Osteocyte (in vitro differentiated cells): ENCODE data around the gene EFNB2. TPM values are rescaled to one million over a fixed set of nuclear protein-coding genes. Genes with fewer than 3 reads are reported as not detected.

Source experiments
- DNase-seq: peaks from one replicate; pipeline ENCODE4 v3.0.0; 2021; ENCODE audit warnings: mixed read lengths; ENCODE audit not compliant: unreplicated experiment; ENCODE audit errors: extremely low spot score
- H3K27ac Mint-ChIP-seq: one replicate; pipeline ENCODE4 v1.8.0; 2021; ENCODE audit warnings: mild to moderate bottlenecking, mixed read lengths; ENCODE audit not compliant: unreplicated experiment
- H3K27me3 Mint-ChIP-seq: one replicate; pipeline ENCODE4 v1.8.0; 2021; ENCODE audit warnings: mixed read lengths; ENCODE audit not compliant: unreplicated experiment
- H3K36me3 Mint-ChIP-seq: one replicate; pipeline ENCODE4 v1.8.0; 2021; ENCODE audit warnings: mixed read lengths; ENCODE audit not compliant: unreplicated experiment
- H3K4me1 Mint-ChIP-seq: one replicate; pipeline ENCODE4 v1.8.0; 2021; ENCODE audit warnings: mixed read lengths; ENCODE audit not compliant: unreplicated experiment
- H3K4me3 Mint-ChIP-seq: one replicate; pipeline ENCODE4 v1.8.0; 2021; ENCODE audit warnings: mild to moderate bottlenecking, moderate library complexity, mixed read lengths; ENCODE audit not compliant: unreplicated experiment
- H3K9me3 Mint-ChIP-seq: one replicate; pipeline ENCODE4 v1.8.0; 2021; ENCODE audit warnings: mixed read lengths; ENCODE audit not compliant: unreplicated experiment
- CTCF ChIP-seq: fragments of 200-600 bp; sonication (generic); IDR thresholded peaks from 2 replicates; pipeline ENCODE4 v1.5.0; 2021; ENCODE audit warnings: antibody characterized with exemption, mild to moderate bottlenecking, moderate library complexity
- total RNA-seq: library from RNA; stranded (reverse); gene quantifications from 2 replicates; pipeline ENCODE4 v1.2.1, GENCODE V29; 2021

EFNB2 gene
- total RNA-seq, 1 donor from 2014 or later: 50.0 TPM

- Mint-ChIP-seq H3K36me3 (no peaks in the 10 kb centered on the region), H3K27me3 (no peaks in the 10 kb centered on the region), H3K4me1 (peaks cover 12% of the 10 kb centered on the region), H3K4me3 (no peak overlapping the region), H3K9me3 (no peaks in the 10 kb centered on the region), H3K27ac (no peak overlapping the region)
- no peak for TF ChIP-seq CTCF
- DNase-seq: peak; percentile 49
Measured at GRCh38 chr13:106455190-106455589, 80.3 kb downstream of the EFNB2 start.

- Mint-ChIP-seq H3K27ac (no peak overlapping the region), H3K4me1 (peaks cover 12% of the 10 kb centered on the region), H3K4me3 (no peak overlapping the region), H3K27me3 (no peaks in the 10 kb centered on the region), H3K36me3 (no peaks in the 10 kb centered on the region), H3K9me3 (no peaks in the 10 kb centered on the region)
- DNase-seq: peak; percentile 57
- no peak for TF ChIP-seq CTCF
Measured at GRCh38 chr13:106453101-106453500, 82.4 kb downstream of the EFNB2 start.

- peaks cover 6% of the 10 kb centered on the region for H3K4me1 Mint-ChIP-seq
- no peak overlapping the region for H3K4me3 Mint-ChIP-seq
- peak; percentile 54 for DNase-seq
- TF ChIP-seq CTCF: no peak
- H3K9me3 Mint-ChIP-seq: no peaks in the 10 kb centered on the region
- H3K36me3 Mint-ChIP-seq: no peaks in the 10 kb centered on the region
- H3K27me3 Mint-ChIP-seq: no peaks in the 10 kb centered on the region
- no peak overlapping the region for H3K27ac Mint-ChIP-seq
Measured at GRCh38 chr13:106450991-106451390, 84.5 kb downstream of the EFNB2 start.

GRCh38 chr13:106449096-106449495, 86.4 kb downstream of the EFNB2 start:
- DNase-seq: peak; percentile 25
- H3K9me3 Mint-ChIP-seq: no peaks in the 10 kb centered on the region
- H3K27me3 Mint-ChIP-seq: no peaks in the 10 kb centered on the region
- H3K27ac Mint-ChIP-seq: no peak overlapping the region
- H3K36me3 Mint-ChIP-seq: no peaks in the 10 kb centered on the region
- no peak overlapping the region for H3K4me3 Mint-ChIP-seq
- no peak for TF ChIP-seq CTCF
- peaks cover 4% of the 10 kb centered on the region for H3K4me1 Mint-ChIP-seq

- Mint-ChIP-seq H3K4me1 (peaks cover 6% of the 10 kb centered on the region), H3K27ac (no peak overlapping the region), H3K4me3 (no peak overlapping the region), H3K9me3 (no peaks in the 10 kb centered on the region), H3K36me3 (no peaks in the 10 kb centered on the region), H3K27me3 (peaks cover under 1% of the 10 kb centered on the region)
- no peak for TF ChIP-seq CTCF
- DNase-seq: peak; percentile 21
Measured at GRCh38 chr13:106445996-106446395, 89.5 kb downstream of the EFNB2 start.
